Measurements from ENCODE around the gene NDUFS1. TPM values are rescaled to one million over a fixed set of nuclear protein-coding genes. Genes with fewer than 3 reads are reported as not detected.
A peak's percentile ranks its signal among the peaks of the same experiment; 100 is the strongest.

Gene NDUFS1
- polyA plus RNA-seq, 1 donor from 2014 or later: 113 TPM

GRCh38 chr2:206086716-206087350 is 72.4 kb downstream of the NDUFS1 start:
- Histone ChIP-seq H4K20me1 (ENCODE audit: insufficient read depth) (no peaks in the 10 kb centered on the region), H3K79me2 (replicated peaks; ENCODE audit: insufficient read depth, low read length) (peaks cover 55% of the 10 kb centered on the region), H3K9me2 (ENCODE audit: insufficient read depth, low read length) (no peaks in the 10 kb centered on the region), H3K27me3 (ENCODE audit: insufficient read depth, low read depth, low read length) (no peaks in the 10 kb centered on the region), H3K4me3 (ENCODE audit: low read length) (peak overlapping the region; percentile 85), H3F3A (ENCODE audit: insufficient read depth, low read length, poor library complexity, severe bottlenecking) (no peaks in the 10 kb centered on the region), H3K27ac (ENCODE audit: low read length) (peak overlapping the region; percentile 99), H2AFZ (ENCODE audit: low read depth, low read length) (peak overlapping the region; percentile 97), H3K9ac (ENCODE audit: low read length) (peak overlapping the region; percentile 98), H3K4me2 (ENCODE audit: low read length) (peak overlapping the region; percentile 89), H3K36me3 (ENCODE audit: insufficient read depth, low read length) (no peaks in the 10 kb centered on the region), H3K9me3 (ENCODE audit: low read length) (no peaks in the 10 kb centered on the region)
- TF ChIP-seq MXI1 (conservative IDR thresholded peaks at IDR 0.05; ENCODE audit: poor library complexity, severe bottlenecking) (no peak), EP300 (conservative IDR thresholded peaks at IDR 0.05; ENCODE audit: poor library complexity, severe bottlenecking) (no peak), SMC3 (conservative IDR thresholded peaks at IDR 0.05; ENCODE audit: poor library complexity) (no peak), EZH2 (IDR thresholded peaks at IDR 0.05; ENCODE audit: borderline replicate concordance, insufficient read depth, low read length, poor library complexity, severe bottlenecking) (no peak), TAF1 (IDR thresholded peaks at IDR 0.05; ENCODE audit: low read depth) (no peak), REST (IDR thresholded peaks at IDR 0.05; ENCODE audit: borderline replicate concordance) (no peak), CTCF (IDR thresholded peaks at IDR 0.05; ENCODE audit: poor library complexity, severe bottlenecking) (no peak), POLR2AphosphoS5 (IDR thresholded peaks at IDR 0.05) (no peak), RAD21 (conservative IDR thresholded peaks at IDR 0.05) (no peak)

GRCh38 chr2:206085742-206086445 is 73.3 kb downstream of the NDUFS1 start, which contains the start of gene INO80D:
Gene INO80D (minus strand): TSS chr2:206086174. CDS start chr2:206063016, 23,158 bp downstream.
- no peaks in the 10 kb centered on the region for H3K36me3 ChIP-seq (ENCODE audit: insufficient read depth, low read length)
- H4K20me1 ChIP-seq (ENCODE audit: insufficient read depth): no peaks in the 10 kb centered on the region
- peak within 1 kb of the TSS; percentile 99 for H3K27ac ChIP-seq (ENCODE audit: low read length)
- peak within 1 kb of the TSS; percentile 89 for H3K4me2 ChIP-seq (ENCODE audit: low read length)
- H3K9me2 ChIP-seq (ENCODE audit: insufficient read depth, low read length): no peaks in the 10 kb centered on the region
- TF ChIP-seq MXI1 (conservative IDR thresholded peaks at IDR 0.05; ENCODE audit: poor library complexity, severe bottlenecking) (no peak), CTCF (IDR thresholded peaks at IDR 0.05; ENCODE audit: poor library complexity, severe bottlenecking) (peak; percentile 76), TAF1 (IDR thresholded peaks at IDR 0.05; ENCODE audit: low read depth) (peak; percentile 92), RAD21 (conservative IDR thresholded peaks at IDR 0.05) (peak; percentile 47), EP300 (conservative IDR thresholded peaks at IDR 0.05; ENCODE audit: poor library complexity, severe bottlenecking) (peak; percentile 42), POLR2AphosphoS5 (IDR thresholded peaks at IDR 0.05) (peak; percentile 74), REST (IDR thresholded peaks at IDR 0.05; ENCODE audit: borderline replicate concordance) (peak; percentile 96), SMC3 (conservative IDR thresholded peaks at IDR 0.05; ENCODE audit: poor library complexity) (peak; percentile 26), EZH2 (IDR thresholded peaks at IDR 0.05; ENCODE audit: borderline replicate concordance, insufficient read depth, low read length, poor library complexity, severe bottlenecking) (no peak)
- H3K9me3 ChIP-seq (ENCODE audit: low read length): no peaks in the 10 kb centered on the region
- H3K9ac ChIP-seq (ENCODE audit: low read length): peak within 1 kb of the TSS; percentile 98
- H3K27me3 ChIP-seq (ENCODE audit: insufficient read depth, low read depth, low read length): no peaks in the 10 kb centered on the region
- peak within 1 kb of the TSS; percentile 85 for H3K4me3 ChIP-seq (ENCODE audit: low read length)
- H3F3A ChIP-seq (ENCODE audit: insufficient read depth, low read length, poor library complexity, severe bottlenecking): no peaks in the 10 kb centered on the region
- peak within 1 kb of the TSS; percentile 97 for H2AFZ ChIP-seq (ENCODE audit: low read depth, low read length)
- H3K79me2 ChIP-seq (replicated peaks; ENCODE audit: insufficient read depth, low read length): peaks cover 64% of the 10 kb centered on the region
